NCI-H2196 treated with DMSO at 0.1 percent for 48 hours (cell line): ENCODE data around the gene KSR2.
"Not testable (repeated sequence)": the region's sequence is repeated elsewhere in the genome, so short reads cannot be mapped to it uniquely, and the experiment has no call there.

Experiments used
- DNase-seq: peaks from one replicate; lab custom pipeline; 2025; ENCODE audit not compliant: unreplicated experiment; lab: John Stamatoyannopoulos, UW

Gene KSR2

GRCh38 chr12:117768860-117769259, 199.9 kb downstream of the KSR2 start:
- no peak for DNase-seq

- DNase-seq, result no peak
Observed at GRCh38 chr12:117766008-117766407, 202.8 kb downstream of the KSR2 start.

GRCh38 chr12:117762143-117762542, 206.6 kb downstream of the KSR2 start:
- DNase-seq, result no peak

GRCh38 chr12:117761528-117762100, 207.2 kb downstream of the KSR2 start:
- no peak for DNase-seq

- no peak for DNase-seq
Observed at GRCh38 chr12:117760990-117761389, 207.8 kb downstream of the KSR2 start.

GRCh38 chr12:117750657-117751056, 218.1 kb downstream of the KSR2 start:
- no peak for DNase-seq

GRCh38 chr12:117749431-117749830, 219.4 kb downstream of the KSR2 start:
- DNase-seq, result no peak

- DNase-seq, result not testable (repeated sequence)
Observed at GRCh38 chr12:117746358-117746757, 222.4 kb downstream of the KSR2 start.

- DNase-seq, result no peak
Observed at GRCh38 chr12:117744418-117744817, 224.4 kb downstream of the KSR2 start.

- no peak for DNase-seq
Observed at GRCh38 chr12:117743761-117744160, 225.0 kb downstream of the KSR2 start.

GRCh38 chr12:117742721-117743120, 226.1 kb downstream of the KSR2 start:
- no peak for DNase-seq

GRCh38 chr12:117738233-117738632, 230.6 kb downstream of the KSR2 start:
- DNase-seq, result no peak

GRCh38 chr12:117733549-117733805, 235.3 kb downstream of the KSR2 start:
- DNase-seq, result no peak

GRCh38 chr12:117732761-117733548, 235.8 kb downstream of the KSR2 start:
- DNase-seq, result no peak

- not testable (repeated sequence) for DNase-seq
Observed at GRCh38 chr12:117731131-117731530, 237.7 kb downstream of the KSR2 start.

GRCh38 chr12:117727301-117727700, 241.5 kb downstream of the KSR2 start:
- no peak for DNase-seq

- DNase-seq, result no peak
Observed at GRCh38 chr12:117724543-117724942, 244.2 kb downstream of the KSR2 start.

GRCh38 chr12:117718559-117718958, 250.2 kb downstream of the KSR2 start:
- no peak for DNase-seq

- DNase-seq, result no peak
Observed at GRCh38 chr12:117718141-117718540, 250.6 kb downstream of the KSR2 start.

GRCh38 chr12:117714203-117714602, 254.6 kb downstream of the KSR2 start:
- no peak for DNase-seq

- no peak for DNase-seq
Observed at GRCh38 chr12:117710121-117710520, 258.7 kb downstream of the KSR2 start.

GRCh38 chr12:117707861-117708260, 260.9 kb downstream of the KSR2 start:
- DNase-seq, result no peak

GRCh38 chr12:117703584-117703983, 265.2 kb downstream of the KSR2 start:
- no peak for DNase-seq
